HepG2 (cell line): ENCODE results near the gene TULP3. TPM values are rescaled to one million over a fixed set of nuclear protein-coding genes. Genes with fewer than 3 reads are reported as not detected.

ENCODE experiments used
- AKAP8 ChIP-seq: sonication (generic); formaldehyde crosslinking; IDR thresholded peaks from 2 replicates; pipeline ENCODE4 v1.5.1; 2020; ENCODE audit warnings: mild to moderate bottlenecking, missing genetic modification reagents
- ARNT2 ChIP-seq: sonication (generic); formaldehyde crosslinking; IDR thresholded peaks from 2 replicates; pipeline ENCODE4 v1.8.0; 2022; ENCODE audit warnings: mild to moderate bottlenecking, low read depth, missing genetic modification reagents, moderate library complexity
- ATF1 ChIP-seq: IDR thresholded peaks from 2 replicates; pipeline ENCODE4 v1.6.1; 2016; ENCODE audit warnings: mild to moderate bottlenecking, control low read depth
- BORCS8-MEF2B ChIP-seq: sonication (generic); formaldehyde crosslinking; IDR thresholded peaks from 2 replicates; pipeline ENCODE4 v1.8.0; 2022; ENCODE audit warnings: mild to moderate bottlenecking, missing genetic modification reagents
- ELF3 ChIP-seq: IDR thresholded peaks from 2 replicates; pipeline ENCODE4 v1.6.1; 2016; ENCODE audit warnings: missing genetic modification reagents, missing compliant biosample characterization
- HNRNPH1 ChIP-seq: fragments of 200-400 bp; formaldehyde crosslinking; optimal IDR thresholded peaks from 2 replicates; pipeline ENCODE3; 2017; ENCODE audit warnings: mild to moderate bottlenecking, low read depth, low read length
- MIER2 ChIP-seq: IDR thresholded peaks from 2 replicates; pipeline ENCODE4 v1.6.1; 2016; ENCODE audit warnings: missing biosample characterization, missing genetic modification reagents
- MIXL1 ChIP-seq: IDR thresholded peaks from 2 replicates; pipeline ENCODE4 v1.6.1; 2016
- NFRKB ChIP-seq: fragments of 450-650 bp; IDR thresholded peaks from 2 replicates; pipeline ENCODE4 v1.6.1; 2017
- PLRG1 ChIP-seq: fragments of 450-650 bp; conservative IDR thresholded peaks from 2 replicates; pipeline ENCODE4 v1.6.1; 2016
- STAT5B ChIP-seq: sonication (generic); formaldehyde crosslinking; IDR thresholded peaks from 2 replicates; pipeline ENCODE4 v1.4.0; 2020; ENCODE audit warnings: missing genetic modification reagents
- SUZ12 ChIP-seq: fragments of 150-350 bp; IDR thresholded peaks from 2 replicates; pipeline ENCODE4 v1.6.1; 2014; ENCODE audit warnings: low read depth, low read length
- TEAD3 ChIP-seq: optimal IDR thresholded peaks from 2 replicates; pipeline ENCODE3; 2016; ENCODE audit warnings: borderline replicate concordance
- THAP8 ChIP-seq: sonication (generic); formaldehyde crosslinking; IDR thresholded peaks from 2 replicates; pipeline ENCODE4 v1.5.1; 2020; ENCODE audit warnings: missing genetic modification reagents, mild to moderate bottlenecking, borderline replicate concordance
- ZFP62 ChIP-seq: sonication (generic); formaldehyde crosslinking; IDR thresholded peaks from 2 replicates; pipeline ENCODE4 v1.4.0; 2020; ENCODE audit warnings: missing genetic modification reagents
- ZNF207 ChIP-seq: fragments of 450-650 bp; IDR thresholded peaks from 2 replicates; pipeline ENCODE4 v1.6.1; 2016; ENCODE audit warnings: antibody characterized with exemption, borderline replicate concordance
- ZNF7 ChIP-seq: IDR thresholded peaks from 2 replicates; pipeline ENCODE4 v1.6.1; 2016; ENCODE audit warnings: missing biosample characterization, missing genetic modification reagents
- ZNF740 ChIP-seq: sonication (generic); formaldehyde crosslinking; IDR thresholded peaks from 2 replicates; pipeline ENCODE4 v1.4.0; 2020; ENCODE audit warnings: missing genetic modification reagents
- ZNF781 ChIP-seq: sonication (generic); formaldehyde crosslinking; IDR thresholded peaks from 2 replicates; pipeline ENCODE4 v1.5.1; 2020; ENCODE audit warnings: borderline replicate concordance, mild to moderate bottlenecking, missing genetic modification reagents; ENCODE audit errors: not compliant biosample characterization
- polyA plus RNA-seq, 8 experiments: library from polyadenylated mRNA; depleted of rRNA in 3 of 8; stranded (reverse) in 7 of 8; unstranded in 1 of 8; fragments of >200 nt; fragmentation: Illumina TruSeq in 4 of 8; extraction: Trizol in 4 of 8; gene quantifications; 2 replicates each; pipeline versions ENCODE4 v1.2.1 to v1.2.3, GENCODE V29; 2011 to 2016; ENCODE audit warnings: low read depth in 4 of 8, missing spikeins in 1 of 8, mixed read lengths in 1 of 8; ENCODE audit not compliant: insufficient read depth in 1 of 8
- total RNA-seq, 5 experiments: library from RNA; depleted of rRNA; stranded (reverse); fragments of >200 nt; fragmentation: Illumina TruSeq; extraction: Trizol; gene quantifications; 2 replicates each; pipeline ENCODE4 v1.2.3, GENCODE V29; 2016; ENCODE audit warnings: low read depth in 1 of 5
- TF ChIP-seq, protein P1 (sequence below): sonication (generic); formaldehyde crosslinking; IDR thresholded peaks from 2 replicates; pipeline ENCODE4 v1.4.0; 2020; ENCODE audit warnings: missing genetic modification reagents, borderline replicate concordance
- TF ChIP-seq, protein P2 (sequence below): sonication (generic); formaldehyde crosslinking; IDR thresholded peaks from 2 replicates; pipeline ENCODE4 v1.5.0; 2020; ENCODE audit warnings: mild to moderate bottlenecking, missing genetic modification reagents, borderline replicate concordance
- TF ChIP-seq, protein P3 (sequence below): sonication (generic); formaldehyde crosslinking; IDR thresholded peaks from 2 replicates; pipeline ENCODE4 v1.4.0; 2020; ENCODE audit warnings: missing genetic modification reagents

Gene TULP3
- total and polyA plus RNA-seq, 2 of the 13 experiments (the other 11 are each of a cell fraction or from before 2014, with no cell fraction given): 11.2 to 13.2 TPM

DNA sequence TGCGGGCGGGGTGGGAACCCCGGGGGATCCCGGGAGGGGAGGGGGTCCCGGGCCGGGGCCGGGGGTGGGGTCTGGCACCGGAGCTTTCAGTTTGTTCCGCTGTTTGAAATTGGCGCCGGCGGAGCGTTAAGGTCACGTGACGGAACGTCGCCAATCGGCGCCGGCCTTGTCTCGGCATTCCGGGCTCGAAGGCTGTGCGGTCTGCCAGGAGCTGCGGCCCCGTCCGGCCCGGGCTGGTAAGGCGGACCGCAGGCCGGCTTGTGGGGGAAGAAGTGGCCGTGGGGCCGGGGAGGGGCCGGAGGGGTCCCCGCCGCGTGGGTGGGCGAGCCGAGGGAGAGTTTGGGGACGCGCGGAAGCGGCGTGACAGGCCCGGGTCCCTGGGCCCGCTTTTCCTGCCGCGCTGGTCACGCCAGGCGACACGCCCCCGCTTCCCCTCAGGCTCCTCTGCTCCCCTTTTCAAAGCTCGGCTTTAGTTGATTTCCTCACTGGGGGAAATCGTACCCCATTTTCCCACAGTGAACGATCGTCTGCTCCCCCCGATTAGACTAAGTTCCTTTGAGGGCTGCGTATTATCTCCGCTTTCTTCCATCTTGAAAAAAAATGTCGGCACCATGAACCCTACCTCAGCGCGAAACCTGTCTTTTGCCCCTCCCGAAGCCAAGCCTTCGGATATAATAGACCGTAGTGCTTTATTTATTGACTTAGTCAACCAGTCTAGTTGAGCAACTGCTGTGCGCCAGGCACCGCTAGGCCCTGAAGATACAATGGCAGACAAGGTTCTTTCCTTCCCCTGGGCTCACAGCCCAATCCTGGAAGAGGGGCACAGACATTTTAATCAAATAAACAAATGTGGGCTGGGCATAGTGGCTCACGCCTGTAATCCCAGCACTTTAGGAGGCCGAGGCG lies 13.4 kb upstream of the TULP3 start, which contains the start of the genes FOXM1 and RHNO1 (continued):
- TF ChIP-seq, protein P1, sequence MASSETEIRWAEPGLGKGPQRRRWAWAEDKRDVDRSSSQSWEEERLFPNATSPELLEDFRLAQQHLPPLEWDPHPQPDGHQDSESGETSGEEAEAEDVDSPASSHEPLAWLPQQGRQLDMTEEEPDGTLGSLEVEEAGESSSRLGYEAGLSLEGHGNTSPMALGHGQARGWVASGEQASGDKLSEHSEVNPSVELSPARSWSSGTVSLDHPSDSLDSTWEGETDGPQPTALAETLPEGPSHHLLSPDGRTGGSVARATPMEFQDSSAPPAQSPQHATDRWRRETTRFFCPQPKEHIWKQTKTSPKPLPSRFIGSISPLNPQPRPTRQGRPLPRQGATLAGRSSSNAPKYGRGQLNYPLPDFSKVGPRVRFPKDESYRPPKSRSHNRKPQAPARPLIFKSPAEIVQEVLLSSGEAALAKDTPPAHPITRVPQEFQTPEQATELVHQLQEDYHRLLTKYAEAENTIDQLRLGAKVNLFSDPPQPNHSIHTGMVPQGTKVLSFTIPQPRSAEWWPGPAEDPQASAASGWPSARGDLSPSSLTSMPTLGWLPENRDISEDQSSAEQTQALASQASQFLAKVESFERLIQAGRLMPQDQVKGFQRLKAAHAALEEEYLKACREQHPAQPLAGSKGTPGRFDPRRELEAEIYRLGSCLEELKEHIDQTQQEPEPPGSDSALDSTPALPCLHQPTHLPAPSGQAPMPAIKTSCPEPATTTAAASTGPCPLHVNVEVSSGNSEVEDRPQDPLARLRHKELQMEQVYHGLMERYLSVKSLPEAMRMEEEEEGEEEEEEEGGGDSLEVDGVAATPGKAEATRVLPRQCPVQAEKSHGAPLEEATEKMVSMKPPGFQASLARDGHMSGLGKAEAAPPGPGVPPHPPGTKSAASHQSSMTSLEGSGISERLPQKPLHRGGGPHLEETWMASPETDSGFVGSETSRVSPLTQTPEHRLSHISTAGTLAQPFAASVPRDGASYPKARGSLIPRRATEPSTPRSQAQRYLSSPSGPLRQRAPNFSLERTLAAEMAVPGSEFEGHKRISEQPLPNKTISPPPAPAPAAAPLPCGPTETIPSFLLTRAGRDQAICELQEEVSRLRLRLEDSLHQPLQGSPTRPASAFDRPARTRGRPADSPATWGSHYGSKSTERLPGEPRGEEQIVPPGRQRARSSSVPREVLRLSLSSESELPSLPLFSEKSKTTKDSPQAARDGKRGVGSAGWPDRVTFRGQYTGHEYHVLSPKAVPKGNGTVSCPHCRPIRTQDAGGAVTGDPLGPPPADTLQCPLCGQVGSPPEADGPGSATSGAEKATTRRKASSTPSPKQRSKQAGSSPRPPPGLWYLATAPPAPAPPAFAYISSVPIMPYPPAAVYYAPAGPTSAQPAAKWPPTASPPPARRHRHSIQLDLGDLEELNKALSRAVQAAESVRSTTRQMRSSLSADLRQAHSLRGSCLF (CRISPR knock-in tag): no peak
- no peak for TF ChIP-seq MIXL1
- TF ChIP-seq STAT5B (CRISPR knock-in tag): no peak
- TF ChIP-seq AKAP8 (CRISPR knock-in tag): no peak
- 0 out of 2 replicates have a peak, but pooled peaks have one; percentile 57 for TF ChIP-seq THAP8
- TF ChIP-seq ZNF781 (CRISPR knock-in tag): no peak
- peak; percentile 81 for TF ChIP-seq TEAD3 (CRISPR knock-in tag)
- no peak for TF ChIP-seq ZNF207
- no peak for TF ChIP-seq HNRNPH1
- TF ChIP-seq MIER2 (CRISPR knock-in tag): no peak
- TF ChIP-seq ZFP62 (CRISPR knock-in tag): no peak
- no peak for TF ChIP-seq ATF1 (CRISPR knock-in tag)
- TF ChIP-seq ZNF7 (CRISPR knock-in tag): no peak
- peak; percentile 85 for TF ChIP-seq ARNT2 (CRISPR knock-in tag)
- TF ChIP-seq, protein P2, sequence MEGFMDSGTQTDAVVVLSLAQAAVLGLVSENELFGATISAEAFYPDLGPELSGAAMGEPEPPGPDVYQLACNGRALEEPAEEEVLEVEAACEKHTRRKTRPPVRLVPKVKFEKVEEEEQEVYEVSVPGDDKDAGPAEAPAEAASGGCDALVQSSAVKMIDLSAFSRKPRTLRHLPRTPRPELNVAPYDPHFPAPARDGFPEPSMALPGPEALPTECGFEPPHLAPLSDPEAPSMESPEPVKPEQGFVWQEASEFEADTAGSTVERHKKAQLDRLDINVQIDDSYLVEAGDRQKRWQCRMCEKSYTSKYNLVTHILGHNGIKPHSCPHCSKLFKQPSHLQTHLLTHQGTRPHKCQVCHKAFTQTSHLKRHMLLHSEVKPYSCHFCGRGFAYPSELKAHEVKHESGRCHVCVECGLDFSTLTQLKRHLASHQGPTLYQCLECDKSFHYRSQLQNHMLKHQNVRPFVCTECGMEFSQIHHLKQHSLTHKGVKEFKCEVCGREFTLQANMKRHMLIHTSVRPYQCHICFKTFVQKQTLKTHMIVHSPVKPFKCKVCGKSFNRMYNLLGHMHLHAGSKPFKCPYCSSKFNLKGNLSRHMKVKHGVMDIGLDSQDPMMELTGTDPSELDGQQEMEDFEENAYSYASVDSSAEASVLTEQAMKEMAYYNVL (CRISPR knock-in tag): no peak
- no peak for TF ChIP-seq PLRG1
- TF ChIP-seq, protein P3, sequence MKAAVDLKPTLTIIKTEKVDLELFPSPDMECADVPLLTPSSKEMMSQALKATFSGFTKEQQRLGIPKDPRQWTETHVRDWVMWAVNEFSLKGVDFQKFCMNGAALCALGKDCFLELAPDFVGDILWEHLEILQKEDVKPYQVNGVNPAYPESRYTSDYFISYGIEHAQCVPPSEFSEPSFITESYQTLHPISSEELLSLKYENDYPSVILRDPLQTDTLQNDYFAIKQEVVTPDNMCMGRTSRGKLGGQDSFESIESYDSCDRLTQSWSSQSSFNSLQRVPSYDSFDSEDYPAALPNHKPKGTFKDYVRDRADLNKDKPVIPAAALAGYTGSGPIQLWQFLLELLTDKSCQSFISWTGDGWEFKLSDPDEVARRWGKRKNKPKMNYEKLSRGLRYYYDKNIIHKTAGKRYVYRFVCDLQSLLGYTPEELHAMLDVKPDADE (CRISPR knock-in tag): no peak
- no peak; the same call in 1 of the 2 replicates for TF ChIP-seq BORCS8-MEF2B (CRISPR knock-in tag)
- no peak for TF ChIP-seq NFRKB
- no peak for TF ChIP-seq SUZ12
- TF ChIP-seq ELF3 (CRISPR knock-in tag): 0 out of 2 replicates have a peak, but pooled peaks have one; percentile 15
- TF ChIP-seq ZNF740 (CRISPR knock-in tag): no peak
